Caco-2 (cell line): Measurements from ENCODE around the gene EME2. TPM values are rescaled to one million over a fixed set of nuclear protein-coding genes. Genes with fewer than 3 reads are reported as not detected.

ENCODE experiments used
- Bru-seq: library from RNA; stranded (reverse); fragments of 400-500 nt; gene quantifications from one replicate; lab custom pipeline; 2021; lab: Mats Ljungman, UMichigan
- BruChase-seq, 2 experiments: library from RNA; stranded (reverse); fragments of 400-500 nt; gene quantifications; one replicate each; lab custom pipeline; 2021; lab: Mats Ljungman, UMichigan
- BruUV-seq: library from RNA; stranded (reverse); fragments of 400-500 nt; replicated peaks from 2 replicates; lab custom pipeline; 2021; lab: Mats Ljungman, UMichigan
- CTCF ChIA-PET: fragments of 300-600 bp; sonication (Branson Sonifier 250); formaldehyde crosslinking; loops from one replicate; lab custom pipeline; 2022; ENCODE audit warnings: antibody characterized with exemption; lab: Charles Lee
- POLR2A ChIA-PET: fragments of 300-600 bp; sonication (Branson Sonifier 250); formaldehyde crosslinking; loops from one replicate; lab custom pipeline; 2022; ENCODE audit warnings: antibody characterized with exemption; lab: Charles Lee
- DNase-seq, 2 experiments: peaks; one replicate each; pipeline versions ENCODE4 v3.0.0 to v3.0.0-alpha.2; 2020 to 2022
- H3K27me3 ChIP-seq: replicated peaks from 2 replicates; pipeline ENCODE4 v1.6.0; 2011; ENCODE audit warnings: low read length; ENCODE audit not compliant: control insufficient read depth, insufficient read depth
- H3K36me3 ChIP-seq: 2 replicates; pipeline ENCODE4 v1.5.1; 2011; ENCODE audit warnings: low read length; ENCODE audit not compliant: control insufficient read depth, insufficient read depth
- H3K4me1 ChIP-seq: fragments of 250-450 bp; sonication (Bioruptor Pico); 2 replicates; pipeline ENCODE4 v1.5.1; 2020; ENCODE audit warnings: mild to moderate bottlenecking
- H3K4me3 ChIP-seq: 2 replicates; pipeline ENCODE4 v1.5.1; 2011; ENCODE audit warnings: low read depth, mild to moderate bottlenecking, control low read depth, low read length
- H3K9me3 ChIP-seq: fragments of 250-450 bp; sonication (Bioruptor Pico); 2 replicates; pipeline ENCODE4 v1.5.1; 2020; ENCODE audit warnings: mild to moderate bottlenecking, moderate library complexity
- H3K27ac Mint-ChIP-seq: one replicate; pipeline ENCODE4 v1.8.0; 2022; ENCODE audit warnings: mixed read lengths; ENCODE audit not compliant: unreplicated experiment
- H3K27me3 Mint-ChIP-seq: one replicate; pipeline ENCODE4 v1.8.0; 2022; ENCODE audit warnings: mixed read lengths; ENCODE audit not compliant: insufficient read depth, unreplicated experiment
- H3K36me3 Mint-ChIP-seq: one replicate; pipeline ENCODE4 v1.8.0; 2022; ENCODE audit warnings: mild to moderate bottlenecking, mixed read lengths; ENCODE audit not compliant: insufficient read depth, unreplicated experiment
- H3K4me1 Mint-ChIP-seq: one replicate; pipeline ENCODE4 v1.8.0; 2022; ENCODE audit warnings: low read depth, mixed read lengths; ENCODE audit not compliant: unreplicated experiment
- H3K4me3 Mint-ChIP-seq: one replicate; pipeline ENCODE4 v1.8.0; 2022; ENCODE audit warnings: mild to moderate bottlenecking, moderate library complexity, mixed read lengths; ENCODE audit not compliant: unreplicated experiment
- H3K9me3 Mint-ChIP-seq: one replicate; pipeline ENCODE4 v1.8.0; 2022; ENCODE audit warnings: mixed read lengths; ENCODE audit not compliant: unreplicated experiment
- CTCF ChIP-seq, 2 experiments: fragments of 200-600 bp in 1 of 2; IDR thresholded peaks; 1 replicate in 1 of 2; 2 replicates in 1 of 2; pipeline versions ENCODE4 v1.5.1 to v1.8.0; 2011 to 2022; ENCODE audit warnings: antibody characterized with exemption in 1 of 2, control low read depth in 1 of 2, inconsistent platforms in 1 of 2, low read depth in 1 of 2, low read length in 1 of 2, mild to moderate bottlenecking in 1 of 2, moderate library complexity in 1 of 2; ENCODE audit not compliant: insufficient read depth in 1 of 2, severe bottlenecking in 1 of 2, unreplicated experiment in 1 of 2
- intact Hi-C: fragments of 100-400 bp; cut with micrococcal nuclease; formaldehyde crosslinking; loops from one replicate; pipeline ENCODE4 v1.10.0; 2022; ENCODE audit not compliant: unreplicated experiment
- long read RNA-seq: library from polyadenylated mRNA; stranded (forward); transcript quantifications from one replicate; pipeline ENCODE4 v2.0.0, GENCODE V29; 2022
- total RNA-seq: library from RNA; stranded (reverse); gene quantifications from 2 replicates; pipeline ENCODE4 v1.2.3, GENCODE V29; 2022

The EME2 gene
- total RNA-seq (24.1 and 26.7 TPM in 2 replicates), Bru-seq, nascent RNA (percentile 63 among the genes with signal in this experiment), BruChase-seq, experiment 1, labeled RNA remaining after a 2-hour chase (percentile 56 among the genes with signal in this experiment), BruChase-seq, experiment 2, labeled RNA remaining after a 6-hour chase (percentile 71 among the genes with signal in this experiment)
- long read RNA-seq, partial matches to known transcripts = 1 of 14 reads
- long read RNA-seq, other reads (novel, unspliced or antisense) = 13 of 14 reads

- BruUV-seq = no TSS peak
- CTCF ChIA-PET = interaction anchor here (0.7 to 1.6 kb wide), 3 partner anchors 10 to 89 kb away, joined by 3 to 14 read pairs (median 4); partner anchors contain the start of genes NUBP2 and SPSB3
- no peaks in the 10 kb centered on the region for H3K27me3 ChIP-seq
- no peak for DNase-seq
- peaks cover 79% of the 10 kb centered on the region for H3K36me3 Mint-ChIP-seq
- TF ChIP-seq CTCF (IDR thresholded peaks at IDR 0.05; ENCODE audit: insufficient read depth in 1 of 2, low read depth in 1 of 2, low read length in 1 of 2, severe bottlenecking in 1 of 2, unreplicated experiment in 1 of 2) = no peak
- H3K4me1 Mint-ChIP-seq = no peaks in the 10 kb centered on the region
- H3K4me1 ChIP-seq = peaks cover 8% of the 10 kb centered on the region
- peak within 1 kb of the TSS; percentile 93 for H3K4me3 ChIP-seq
- H3K27ac Mint-ChIP-seq = peak within 1 kb of the TSS; percentile 63
- no peaks in the 10 kb centered on the region for H3K9me3 Mint-ChIP-seq
- POLR2A ChIA-PET = interaction anchor here (0.6 to 2.0 kb wide), 3 partner anchors 10 to 127 kb away, joined by 4 to 18 read pairs (median 4); partner anchors contain the start of genes MAPK8IP3, NUBP2 and SPSB3
- no peaks in the 10 kb centered on the region for H3K9me3 ChIP-seq
- peak within 1 kb of the TSS; percentile 78 for H3K4me3 Mint-ChIP-seq
- no peaks in the 10 kb centered on the region for H3K36me3 ChIP-seq
- H3K27me3 Mint-ChIP-seq = no peaks in the 10 kb centered on the region
- intact Hi-C loops = no loop called here
Observed at GRCh38 chr16:1772362-1772907, at the start of gene EME2. EME2 (plus strand) TSS chr16:1772810; CDS start chr16:1773228, 418 bp downstream.

GRCh38 chr16:1723450-1724147 is 49.0 kb upstream of the EME2 start:
- Mint-ChIP-seq H3K4me1 (no peaks in the 10 kb centered on the region), H3K9me3 (no peaks in the 10 kb centered on the region), H3K4me3 (no peak overlapping the region), H3K27ac (no peak overlapping the region), H3K36me3 (peaks cover 28% of the 10 kb centered on the region), H3K27me3 (no peaks in the 10 kb centered on the region)
- no TSS peak for BruUV-seq
- ChIA-PET CTCF (interaction anchor here (0.5 to 1.6 kb wide), 5 partner anchors 17 to 113 kb away, joined by 3 to 10 read pairs (median 5); partner anchors contain the start of gene MAPK8IP3), POLR2A (no interaction called here)
- intact Hi-C loops = no loop called here
- H3K9me3 ChIP-seq = no peaks in the 10 kb centered on the region
- H3K4me1 ChIP-seq = no peaks in the 10 kb centered on the region
- peak; percentile 63 to 64 for TF ChIP-seq CTCF (IDR thresholded peaks at IDR 0.05; ENCODE audit: insufficient read depth in 1 of 2, low read depth in 1 of 2, low read length in 1 of 2, severe bottlenecking in 1 of 2, unreplicated experiment in 1 of 2)
- peak in 1 of 2 experiments; percentile 51 for DNase-seq
- H3K27me3 ChIP-seq = no peaks in the 10 kb centered on the region
- no peaks in the 10 kb centered on the region; the same call in 1 of the 2 replicates for H3K36me3 ChIP-seq
- no peak overlapping the region for H3K4me3 ChIP-seq

- Mint-ChIP-seq H3K4me3 (no peak overlapping the region), H3K36me3 (peaks cover 32% of the 10 kb centered on the region), H3K27ac (no peak overlapping the region), H3K4me1 (no peaks in the 10 kb centered on the region), H3K9me3 (no peaks in the 10 kb centered on the region), H3K27me3 (no peaks in the 10 kb centered on the region)
- Histone ChIP-seq H3K4me1 (no peaks in the 10 kb centered on the region), H3K36me3 (no peaks in the 10 kb centered on the region; the same call in 1 of the 2 replicates), H3K27me3 (no peaks in the 10 kb centered on the region), H3K9me3 (no peaks in the 10 kb centered on the region), H3K4me3 (no peak overlapping the region)
- ChIA-PET CTCF (interaction anchor here (0.8 to 1.6 kb wide), 2 partner anchors 18 to 19 kb away, joined by 3 to 10 read pairs; partner anchors contain the start of gene MAPK8IP3), POLR2A (no interaction called here)
- TF ChIP-seq CTCF (IDR thresholded peaks at IDR 0.05; ENCODE audit: insufficient read depth in 1 of 2, low read depth in 1 of 2, low read length in 1 of 2, severe bottlenecking in 1 of 2, unreplicated experiment in 1 of 2) = no peak
- no peak for DNase-seq
- BruUV-seq = no TSS peak
- intact Hi-C loops = no loop called here
Observed at GRCh38 chr16:1724491-1724890, 48.1 kb upstream of the EME2 start.
